ENCODE results near the gene ZBTB20.

DNA sequence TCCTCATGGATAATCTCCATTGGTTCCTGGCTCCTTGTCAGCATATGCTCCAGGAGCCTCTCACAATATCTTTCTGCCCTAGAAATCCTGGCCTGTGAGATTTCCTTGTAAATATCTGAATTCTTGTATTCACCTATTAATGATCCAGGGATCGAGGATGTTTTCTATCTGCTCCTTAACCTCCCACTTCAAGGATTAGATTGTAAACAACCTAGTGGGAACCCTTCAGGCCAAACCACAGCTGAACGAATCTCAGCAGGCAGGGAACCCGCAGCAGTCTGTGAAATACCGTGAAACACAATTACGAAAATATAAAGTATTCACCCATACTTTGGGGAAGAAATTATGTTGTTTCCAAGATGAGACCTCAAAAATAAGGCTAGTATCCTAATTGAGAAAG is 637.3 kb downstream of the ZBTB20 start:
- TF ChIP-seq, protein P1, sequence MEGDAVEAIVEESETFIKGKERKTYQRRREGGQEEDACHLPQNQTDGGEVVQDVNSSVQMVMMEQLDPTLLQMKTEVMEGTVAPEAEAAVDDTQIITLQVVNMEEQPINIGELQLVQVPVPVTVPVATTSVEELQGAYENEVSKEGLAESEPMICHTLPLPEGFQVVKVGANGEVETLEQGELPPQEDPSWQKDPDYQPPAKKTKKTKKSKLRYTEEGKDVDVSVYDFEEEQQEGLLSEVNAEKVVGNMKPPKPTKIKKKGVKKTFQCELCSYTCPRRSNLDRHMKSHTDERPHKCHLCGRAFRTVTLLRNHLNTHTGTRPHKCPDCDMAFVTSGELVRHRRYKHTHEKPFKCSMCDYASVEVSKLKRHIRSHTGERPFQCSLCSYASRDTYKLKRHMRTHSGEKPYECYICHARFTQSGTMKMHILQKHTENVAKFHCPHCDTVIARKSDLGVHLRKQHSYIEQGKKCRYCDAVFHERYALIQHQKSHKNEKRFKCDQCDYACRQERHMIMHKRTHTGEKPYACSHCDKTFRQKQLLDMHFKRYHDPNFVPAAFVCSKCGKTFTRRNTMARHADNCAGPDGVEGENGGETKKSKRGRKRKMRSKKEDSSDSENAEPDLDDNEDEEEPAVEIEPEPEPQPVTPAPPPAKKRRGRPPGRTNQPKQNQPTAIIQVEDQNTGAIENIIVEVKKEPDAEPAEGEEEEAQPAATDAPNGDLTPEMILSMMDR (IDR thresholded peaks at IDR 0.05), result no peak
- no peak for TF ChIP-seq POLR2A (IDR thresholded peaks at IDR 0.05)
